Ureter (tissue), 1 donor: ENCODE results near the gene PLD6. TPM values are rescaled to one million over a fixed set of nuclear protein-coding genes. Genes with fewer than 3 reads are reported as not detected.
"Not testable (repeated sequence)": the region's sequence is repeated elsewhere in the genome, so short reads cannot be mapped to it uniquely, and the experiment has no call there.

ENCODE experiments used
- DNase-seq: peaks from one replicate; pipeline ENCODE4 v3.0.0-alpha.2; 2020; ENCODE audit warnings: low spot score
- total RNA-seq: library from RNA; stranded (reverse); gene quantifications from one replicate; pipeline ENCODE4 v1.2.4, GENCODE V29; 2023
- donor health status: DM: yes; HTN: yes; CAD: no.

Gene PLD6
- 4.9 TPM for total RNA-seq

GRCh38 chr17:17206124-17206912 is at the start of gene PLD6:
PLD6 (minus strand) TSS chr17:17206333; CDS start chr17:17206286, 47 bp downstream.
- DNase-seq, result peak; percentile 84

GRCh38 chr17:17255689-17256088 is 49.6 kb upstream of the PLD6 start:
- DNase-seq, result not testable (repeated sequence)

GRCh38 chr17:17254036-17254435 is 47.9 kb upstream of the PLD6 start:
- DNase-seq, result no peak

- no peak for DNase-seq
Observed at GRCh38 chr17:17253406-17253805, 47.3 kb upstream of the PLD6 start.

GRCh38 chr17:17252149-17252661 is 46.1 kb upstream of the PLD6 start:
- no peak for DNase-seq

GRCh38 chr17:17246879-17247278 is 40.7 kb upstream of the PLD6 start:
- no peak for DNase-seq

GRCh38 chr17:17243163-17243562 is 37.0 kb upstream of the PLD6 start:
- no peak for DNase-seq

- DNase-seq, result no peak
Observed at GRCh38 chr17:17242246-17242645, 36.1 kb upstream of the PLD6 start.

- no peak for DNase-seq
Observed at GRCh38 chr17:17241656-17242055, 35.5 kb upstream of the PLD6 start.

GRCh38 chr17:17239832-17240231 is 33.7 kb upstream of the PLD6 start:
- DNase-seq, result no peak

- peak; percentile 93 for DNase-seq
Observed at GRCh38 chr17:17237026-17237799, 31.1 kb upstream of the PLD6 start, which contains the start of gene FLCN. FLCN (minus strand) TSS chr17:17237168; CDS start chr17:17228137, 9,031 bp downstream.

GRCh38 chr17:17236295-17237025 is 30.3 kb upstream of the PLD6 start:
- no peak for DNase-seq

GRCh38 chr17:17235212-17236174 is 29.4 kb upstream of the PLD6 start:
- DNase-seq, result no peak

GRCh38 chr17:17232303-17232621 is 26.1 kb upstream of the PLD6 start:
- DNase-seq, result no peak

GRCh38 chr17:17231621-17232302 is 25.6 kb upstream of the PLD6 start:
- DNase-seq, result no peak

- DNase-seq, result no peak
Observed at GRCh38 chr17:17229416-17230384, 23.6 kb upstream of the PLD6 start.

GRCh38 chr17:17228521-17229279 is 22.6 kb upstream of the PLD6 start:
- no peak for DNase-seq
